HG03175 (cell line): ENCODE data around the gene NPNT.

ENCODE experiments used
- ATAC-seq: cut with Tn5 transposase; IDR thresholded peaks from one replicate; pipeline ENCODE4 v1.9.1; 2021; ENCODE audit warnings: mild to moderate bottlenecking, moderate library complexity; ENCODE audit not compliant: unreplicated experiment

The NPNT gene

DNA sequence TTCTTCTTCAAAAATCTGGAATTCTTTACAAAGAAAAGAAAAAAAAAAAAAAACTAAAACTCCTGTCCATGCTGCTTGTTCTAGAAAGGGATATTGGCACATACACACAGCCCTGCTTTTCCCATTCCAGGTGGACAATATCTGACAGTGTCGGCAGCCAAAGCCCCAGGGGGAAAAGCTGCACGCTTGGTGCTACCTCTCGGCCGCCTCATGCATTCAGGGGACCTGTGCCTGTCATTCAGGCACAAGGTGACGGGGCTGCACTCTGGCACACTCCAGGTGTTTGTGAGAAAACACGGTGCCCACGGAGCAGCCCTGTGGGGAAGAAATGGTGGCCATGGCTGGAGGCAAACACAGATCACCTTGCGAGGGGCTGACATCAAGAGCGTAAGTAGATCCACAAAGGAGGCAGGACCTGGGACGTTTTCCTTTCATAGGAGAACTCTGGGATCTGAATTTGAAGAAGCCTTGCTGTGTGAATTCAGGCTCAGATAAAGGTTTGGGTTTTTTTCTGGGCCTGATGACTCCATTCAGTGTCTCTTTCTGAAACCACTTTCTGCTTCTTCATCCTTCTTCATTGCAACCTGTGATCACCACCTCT lies 71.9 kb downstream of the NPNT start:
- ATAC-seq = no peak

- no peak for ATAC-seq
These were observed 74.3 kb downstream of the NPNT start for GRCh38 chr4:105969575-105969974.

DNA sequence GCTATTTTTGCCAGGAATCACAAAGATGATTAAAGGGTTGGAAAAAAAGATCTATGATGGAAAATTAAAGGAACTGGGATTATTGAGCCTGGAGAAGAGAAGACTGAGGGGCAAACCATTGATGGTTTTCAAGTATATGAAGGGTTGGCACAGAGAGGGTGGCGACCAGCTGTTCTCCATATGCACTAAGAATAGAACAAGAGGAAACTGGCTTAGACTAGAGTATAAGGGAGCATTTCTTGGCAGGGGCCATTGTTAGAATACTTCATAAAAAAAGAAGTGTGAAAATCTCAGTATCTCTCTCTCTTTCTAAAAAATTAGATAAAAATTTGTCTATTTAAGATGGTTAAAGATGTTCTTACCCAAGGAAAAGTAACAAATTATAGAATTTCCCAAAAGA lies 75.1 kb downstream of the NPNT start:
- no peak for ATAC-seq

DNA sequence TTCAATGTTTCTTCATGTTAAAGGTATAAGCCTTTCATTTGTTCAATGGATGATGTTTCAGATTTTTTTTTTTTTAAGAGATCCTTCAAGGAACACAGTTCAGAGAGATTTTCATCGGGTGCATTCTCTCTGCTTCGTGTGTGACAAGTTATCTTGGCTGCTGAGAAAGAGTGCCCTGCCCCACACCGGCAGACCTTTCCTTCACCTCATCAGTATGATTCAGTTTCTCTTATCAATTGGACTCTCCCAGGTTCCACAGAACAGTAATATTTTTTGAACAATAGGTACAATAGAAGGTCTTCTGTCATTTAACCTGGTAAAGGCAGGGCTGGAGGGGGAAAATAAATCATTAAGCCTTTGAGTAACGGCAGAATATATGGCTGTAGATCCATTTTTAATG lies 75.8 kb downstream of the NPNT start:
- no peak for ATAC-seq

GRCh38 chr4:105972946-105973621 lies 77.8 kb downstream of the NPNT start:
- no peak for ATAC-seq

DNA sequence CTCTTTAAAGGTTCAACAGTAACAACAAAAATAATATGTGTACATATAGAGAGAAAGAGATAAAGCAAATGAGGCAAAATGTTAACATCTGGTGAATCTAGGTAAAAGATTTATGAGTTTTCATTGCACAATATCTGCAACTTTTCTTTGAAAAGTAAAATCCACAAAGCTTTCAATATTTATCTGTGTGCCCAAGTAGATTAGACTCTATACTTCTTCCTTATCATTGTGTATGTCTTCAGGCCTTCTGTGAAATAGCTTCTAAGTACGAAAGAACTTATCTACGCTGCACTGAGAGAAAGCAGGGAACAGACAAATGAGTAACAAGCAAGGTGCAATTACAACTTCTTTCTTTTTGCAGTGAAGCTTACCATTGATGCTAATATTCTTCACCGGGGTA lies 81.6 kb downstream of the NPNT start:
- ATAC-seq = no peak

GRCh38 chr4:105978684-105979296 lies 83.5 kb downstream of the NPNT start:
- ATAC-seq = no peak

- ATAC-seq = no peak
These were observed 84.2 kb downstream of the NPNT start for GRCh38 chr4:105979506-105979905.

GRCh38 chr4:105988671-105989070 lies 93.4 kb downstream of the NPNT start:
- ATAC-seq = no peak

GRCh38 chr4:105989485-105990242 lies 94.4 kb downstream of the NPNT start:
- ATAC-seq = no peak

- no peak for ATAC-seq
These were observed 95.7 kb downstream of the NPNT start for GRCh38 chr4:105990933-105991332.

- ATAC-seq = no peak
These were observed 96.5 kb downstream of the NPNT start for GRCh38 chr4:105991726-105992125.

DNA sequence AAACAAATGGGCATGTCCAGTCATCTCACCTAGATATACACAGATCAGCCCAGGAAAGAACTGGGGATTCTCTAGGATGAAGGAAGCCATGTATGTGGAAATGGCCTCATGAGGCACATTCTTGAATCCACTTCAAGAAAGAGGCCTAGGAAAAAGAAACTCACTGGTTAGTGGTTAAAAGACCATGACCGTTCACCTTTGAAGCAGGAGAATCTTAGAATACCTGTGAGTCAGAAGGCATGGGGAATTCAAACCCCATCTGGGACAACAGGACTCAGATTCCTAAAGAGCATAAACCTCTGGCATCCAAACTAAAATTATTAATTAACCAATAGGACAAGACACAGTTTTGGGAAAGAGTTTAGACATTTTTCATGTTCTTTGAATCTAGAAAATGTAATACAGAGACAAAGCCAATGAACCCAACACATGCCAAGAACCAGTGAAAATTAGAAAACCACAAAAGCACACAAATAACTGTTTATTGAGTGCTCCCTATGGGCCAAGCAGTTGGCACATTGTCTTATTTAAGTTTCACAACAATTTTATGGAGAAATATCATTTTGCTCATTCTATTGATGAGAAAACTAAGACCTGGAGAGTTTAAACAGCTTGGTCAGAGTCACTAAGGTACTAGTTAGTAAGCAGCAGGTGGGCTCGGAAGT lies 97.5 kb downstream of the NPNT start:
- ATAC-seq = no peak

- no peak for ATAC-seq
These were observed 98.8 kb downstream of the NPNT start for GRCh38 chr4:105994061-105994460.

DNA sequence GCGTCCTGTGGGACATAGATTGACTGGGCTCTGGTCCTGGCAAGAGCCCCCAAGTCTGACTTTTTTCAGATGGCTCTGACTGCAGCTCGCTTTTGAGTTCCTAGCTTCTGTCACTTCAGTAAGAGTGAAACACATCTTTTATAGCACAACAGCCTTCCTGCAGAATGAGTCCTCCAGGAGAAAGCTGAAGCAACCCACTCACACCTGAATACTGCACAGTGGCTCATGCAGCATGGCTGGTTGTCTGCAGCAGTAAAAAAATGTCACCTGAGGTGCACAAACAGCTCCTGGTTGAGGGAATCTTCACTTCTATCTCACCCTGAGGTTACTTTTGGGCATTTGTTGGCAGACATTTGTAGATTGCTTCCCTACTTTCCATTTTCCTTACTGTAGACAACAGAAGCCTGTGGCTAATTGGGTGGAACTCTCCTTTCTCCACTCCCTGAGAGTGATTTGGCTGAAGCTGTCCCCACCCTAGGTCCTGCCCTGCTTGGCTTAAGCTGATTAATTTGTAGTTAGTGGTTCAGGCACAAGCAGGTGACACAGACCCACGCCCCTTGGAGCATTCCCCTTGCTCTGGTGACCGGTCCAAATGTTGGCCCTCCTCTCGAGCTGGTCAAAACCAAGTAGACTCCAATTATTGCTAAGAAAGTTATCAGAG lies 99.7 kb downstream of the NPNT start:
- no peak for ATAC-seq

DNA sequence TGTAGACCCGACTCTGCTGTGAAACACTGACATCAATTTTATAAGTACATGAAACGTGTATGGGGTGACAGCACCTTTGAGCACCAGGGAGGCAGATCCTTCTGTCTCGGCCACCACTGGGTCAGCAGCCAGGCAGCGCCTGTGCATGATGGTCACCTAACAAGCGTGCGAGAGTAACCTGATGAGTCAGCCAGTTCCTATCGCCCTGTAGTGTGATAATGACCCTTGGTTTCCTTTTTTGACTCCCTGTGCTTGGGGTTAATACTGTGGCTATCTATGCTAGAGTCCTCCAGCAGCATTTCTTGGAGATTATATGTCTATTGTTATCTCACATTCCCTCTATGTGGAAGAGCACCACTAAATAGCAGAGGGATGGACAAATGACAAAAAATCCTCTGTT lies 101.6 kb downstream of the NPNT start:
- ATAC-seq = no peak

GRCh38 chr4:105998171-105999063 lies 103.1 kb downstream of the NPNT start:
- no peak for ATAC-seq

DNA sequence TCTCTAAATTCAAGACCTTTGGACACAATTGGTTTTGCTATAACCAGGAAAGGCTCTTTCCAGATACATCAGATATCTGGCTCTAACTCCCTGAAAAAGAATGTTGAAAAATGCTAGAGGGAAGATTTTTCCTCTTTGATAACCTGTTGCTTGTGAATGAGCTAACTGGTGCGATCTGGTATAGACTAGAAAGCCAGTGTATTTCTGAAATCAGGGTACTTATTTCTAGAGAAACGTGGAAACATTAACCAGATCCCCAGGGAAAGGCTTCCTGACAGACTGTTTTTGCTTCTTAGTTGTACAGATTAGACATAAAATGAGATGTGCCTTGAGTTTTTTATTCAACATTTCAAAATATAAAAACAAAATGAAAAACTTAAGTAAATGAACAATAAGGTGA lies 107.7 kb downstream of the NPNT start:
- no peak for ATAC-seq

GRCh38 chr4:106010761-106011160 lies 115.5 kb downstream of the NPNT start:
- ATAC-seq = no peak

GRCh38 chr4:106011387-106011786 lies 116.1 kb downstream of the NPNT start:
- ATAC-seq = no peak
